Measurements from ENCODE around the gene ADAMTS14.

DNA sequence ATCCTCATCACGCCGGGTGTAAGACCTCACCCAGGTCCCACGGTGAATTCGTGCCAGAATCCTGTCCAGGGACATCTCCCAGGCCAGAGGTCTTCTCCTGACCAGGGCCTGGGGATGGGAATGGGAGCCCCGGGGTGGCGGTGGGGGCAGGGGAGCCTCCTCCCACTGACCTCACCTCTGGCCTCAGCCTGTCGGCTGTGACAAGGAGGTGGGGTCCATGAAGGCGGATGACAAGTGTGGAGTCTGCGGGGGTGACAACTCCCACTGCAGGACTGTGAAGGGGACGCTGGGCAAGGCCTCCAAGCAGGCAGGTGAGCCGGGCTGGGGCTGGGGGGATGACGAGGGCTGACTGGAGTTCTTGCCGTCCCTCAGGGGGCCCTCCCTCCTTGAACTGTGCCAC, 71.6 kb downstream of the ADAMTS14 start:
- TF ChIP-seq, protein P1, sequence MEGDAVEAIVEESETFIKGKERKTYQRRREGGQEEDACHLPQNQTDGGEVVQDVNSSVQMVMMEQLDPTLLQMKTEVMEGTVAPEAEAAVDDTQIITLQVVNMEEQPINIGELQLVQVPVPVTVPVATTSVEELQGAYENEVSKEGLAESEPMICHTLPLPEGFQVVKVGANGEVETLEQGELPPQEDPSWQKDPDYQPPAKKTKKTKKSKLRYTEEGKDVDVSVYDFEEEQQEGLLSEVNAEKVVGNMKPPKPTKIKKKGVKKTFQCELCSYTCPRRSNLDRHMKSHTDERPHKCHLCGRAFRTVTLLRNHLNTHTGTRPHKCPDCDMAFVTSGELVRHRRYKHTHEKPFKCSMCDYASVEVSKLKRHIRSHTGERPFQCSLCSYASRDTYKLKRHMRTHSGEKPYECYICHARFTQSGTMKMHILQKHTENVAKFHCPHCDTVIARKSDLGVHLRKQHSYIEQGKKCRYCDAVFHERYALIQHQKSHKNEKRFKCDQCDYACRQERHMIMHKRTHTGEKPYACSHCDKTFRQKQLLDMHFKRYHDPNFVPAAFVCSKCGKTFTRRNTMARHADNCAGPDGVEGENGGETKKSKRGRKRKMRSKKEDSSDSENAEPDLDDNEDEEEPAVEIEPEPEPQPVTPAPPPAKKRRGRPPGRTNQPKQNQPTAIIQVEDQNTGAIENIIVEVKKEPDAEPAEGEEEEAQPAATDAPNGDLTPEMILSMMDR (IDR thresholded peaks at IDR 0.05) = no peak
- no peak for TF ChIP-seq ZFX (IDR thresholded peaks at IDR 0.05; ENCODE audit: borderline replicate concordance)

All from 22Rv1 (cell line).